DMS 273 (cell line): Measurements from ENCODE around the gene RNU5D-1.
A peak's percentile ranks its signal among the peaks of the same experiment; 100 is the strongest.

ENCODE experiments used
- DNase-seq: peaks from one replicate; lab custom pipeline; 2025; ENCODE audit not compliant: unreplicated experiment; lab: John Stamatoyannopoulos, UW

RNU5D-1 gene

DNA sequence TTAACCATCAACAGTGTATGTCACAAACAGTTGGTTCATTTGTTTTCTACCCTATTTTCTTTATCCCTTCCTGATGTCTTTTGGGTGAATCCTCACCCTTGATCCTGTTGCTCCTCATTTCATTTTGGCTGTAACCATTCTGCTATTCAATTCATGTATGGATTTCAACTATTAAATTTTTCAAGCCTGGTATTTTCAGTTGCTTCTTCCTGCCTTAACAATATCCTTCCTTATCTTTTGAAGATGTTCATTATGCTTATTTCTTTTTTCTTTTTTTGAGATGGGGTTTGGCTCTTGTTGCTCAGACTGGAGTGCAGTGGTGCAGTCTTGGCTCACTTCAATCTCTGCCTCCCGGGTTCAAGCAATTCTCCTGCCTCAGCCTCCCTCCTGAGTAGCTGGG is 2.8 kb upstream of the RNU5D-1 start:
- DNase-seq: no peak

DNA sequence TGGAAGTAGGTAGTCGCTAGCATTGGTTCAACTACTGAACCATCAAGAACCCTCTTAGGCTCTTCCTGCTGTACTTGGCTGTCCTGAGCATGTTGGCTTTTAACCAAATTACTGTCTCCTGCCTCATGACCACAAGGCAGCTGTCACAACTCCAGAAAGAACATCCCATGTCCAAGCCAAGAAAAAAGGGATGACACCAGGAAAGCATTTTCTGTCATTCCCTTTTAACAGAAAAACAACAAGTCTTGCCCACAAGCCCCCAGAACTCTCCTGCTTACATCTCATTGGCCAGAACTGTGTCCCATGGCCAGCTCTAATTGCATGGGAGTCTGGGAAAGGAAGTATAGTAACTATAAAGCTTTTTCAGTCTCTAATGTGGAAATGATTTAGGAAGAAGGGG is 2.4 kb upstream of the RNU5D-1 start:
- peak; percentile 48 for DNase-seq

DNA sequence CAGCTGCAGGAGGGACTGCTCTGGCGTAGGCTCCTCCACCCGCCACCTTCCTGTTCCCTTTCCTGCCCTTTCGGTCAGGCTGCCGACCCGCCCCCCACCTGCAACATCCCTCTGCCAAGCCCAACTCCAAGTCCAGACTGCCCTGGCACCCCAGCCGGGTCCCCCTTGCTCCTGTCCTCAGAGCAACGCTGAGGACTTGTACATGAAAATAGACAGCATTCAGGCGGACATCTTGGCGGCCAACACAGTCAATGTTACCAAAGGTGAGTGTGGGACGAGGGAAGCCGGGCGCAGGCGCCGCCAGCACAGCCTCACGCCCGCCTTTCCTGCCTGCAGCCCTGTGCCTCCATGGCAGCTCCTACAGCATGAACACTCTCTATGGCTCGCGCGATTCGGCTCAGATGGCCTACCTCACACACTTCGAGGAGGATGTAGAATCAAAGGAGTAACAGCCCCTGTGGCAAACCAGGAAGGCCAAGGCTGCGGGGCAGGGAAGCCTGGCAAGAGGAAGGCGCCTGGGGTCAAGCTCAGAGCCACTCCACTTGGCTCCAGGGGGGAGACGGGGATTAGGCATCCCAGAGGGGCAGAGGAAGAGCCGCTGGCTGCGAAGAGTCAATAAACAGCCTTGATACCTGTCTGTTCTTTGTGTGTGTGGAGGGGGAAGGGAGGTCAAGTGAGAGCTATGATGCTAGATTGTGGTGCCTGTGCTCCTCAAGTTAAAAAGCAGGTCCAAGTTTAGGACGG is 5.8 kb downstream of the RNU5D-1 start:
- no peak for DNase-seq

DNA sequence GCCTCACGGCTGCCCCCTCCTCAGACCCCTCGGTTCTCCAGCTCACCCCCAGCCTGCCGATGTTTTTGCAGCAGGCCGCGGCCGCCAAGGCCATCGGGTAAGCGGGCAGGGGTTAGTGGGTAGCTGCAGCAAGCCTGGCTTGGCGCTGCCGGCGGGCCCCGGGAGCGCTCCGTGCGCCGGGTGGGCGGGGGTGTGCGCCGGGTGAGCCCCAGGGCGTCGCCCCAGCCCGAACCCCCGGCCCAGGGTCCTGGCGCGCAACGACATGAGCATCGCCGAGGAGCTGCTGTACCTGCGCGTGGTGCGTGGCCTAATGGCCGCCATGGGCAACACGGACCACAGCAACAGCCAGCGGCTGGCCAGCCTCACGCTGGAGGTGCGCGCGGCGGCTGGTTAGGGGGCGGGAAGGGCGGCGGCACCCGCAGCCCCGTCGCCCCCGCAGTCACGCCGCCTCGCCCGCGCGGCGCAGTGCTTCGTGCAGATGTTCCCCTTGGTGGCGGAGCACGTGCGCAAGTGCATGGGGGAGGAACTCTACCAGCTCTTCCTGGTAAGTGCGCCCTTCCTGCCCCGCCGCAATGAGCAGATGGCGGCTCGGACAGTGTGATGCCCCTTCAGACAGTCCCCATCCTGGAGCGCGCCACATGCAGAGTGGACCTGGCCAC is 6.5 kb downstream of the RNU5D-1 start:
- DNase-seq: no peak

DNA sequence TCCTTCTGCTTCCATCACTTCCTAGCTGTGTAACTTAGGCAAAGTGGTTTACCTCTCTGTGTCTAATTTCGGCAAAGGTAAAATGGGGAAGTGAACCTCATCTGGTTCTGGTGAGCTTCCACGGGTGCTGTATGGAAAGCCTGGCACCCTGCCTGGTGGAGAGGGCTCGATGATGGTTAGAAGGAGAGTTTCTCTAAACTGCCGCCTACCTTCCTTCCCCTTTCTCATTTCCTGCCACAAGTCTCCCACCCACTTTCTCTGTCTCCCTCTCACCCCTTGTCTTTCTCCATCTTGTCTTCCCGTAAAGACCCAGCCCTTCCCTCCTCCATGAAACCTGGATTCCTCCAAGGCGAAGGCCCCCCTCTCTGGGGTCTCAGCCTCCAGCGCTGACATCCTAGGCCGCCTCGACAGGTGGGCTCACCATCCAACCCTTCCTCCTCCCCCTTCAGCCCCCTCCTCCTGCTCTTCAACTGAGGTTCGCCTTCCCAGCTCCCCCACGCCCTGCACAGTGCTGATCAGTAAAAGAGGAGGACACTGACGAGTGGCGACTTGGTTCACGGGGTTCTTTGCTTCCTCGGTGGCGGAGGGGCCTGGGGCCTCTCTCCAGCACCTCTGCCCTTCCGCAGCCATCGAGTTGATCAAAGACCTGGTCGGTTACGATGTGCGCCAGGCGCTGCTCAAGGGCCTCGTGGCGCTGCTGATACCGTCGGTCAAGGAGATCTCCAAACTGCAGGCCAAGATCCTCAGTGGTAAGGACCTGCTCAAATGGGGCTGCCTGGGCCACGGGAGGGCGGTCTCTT is 7.3 kb downstream of the RNU5D-1 start:
- no peak for DNase-seq

DNA sequence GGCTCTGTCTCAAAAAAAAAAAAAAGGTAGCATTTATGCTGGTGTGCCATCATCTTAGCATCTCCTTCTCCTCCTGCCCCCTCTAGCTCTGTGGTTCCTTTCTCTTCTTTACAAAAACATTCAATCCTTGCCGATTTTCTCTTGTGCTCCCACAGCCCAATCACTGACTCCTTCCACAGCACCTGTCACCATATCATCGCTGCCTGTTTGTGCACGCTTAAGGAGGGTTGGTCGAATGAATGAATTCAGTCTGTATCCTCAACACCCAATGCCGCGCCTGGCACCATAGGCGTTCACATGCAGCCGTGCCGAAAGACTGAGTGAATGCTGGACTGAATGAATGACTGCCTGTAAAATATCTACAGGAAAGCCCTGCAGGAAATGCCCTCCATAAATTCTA is 7.9 kb downstream of the RNU5D-1 start:
- no peak for DNase-seq

DNA sequence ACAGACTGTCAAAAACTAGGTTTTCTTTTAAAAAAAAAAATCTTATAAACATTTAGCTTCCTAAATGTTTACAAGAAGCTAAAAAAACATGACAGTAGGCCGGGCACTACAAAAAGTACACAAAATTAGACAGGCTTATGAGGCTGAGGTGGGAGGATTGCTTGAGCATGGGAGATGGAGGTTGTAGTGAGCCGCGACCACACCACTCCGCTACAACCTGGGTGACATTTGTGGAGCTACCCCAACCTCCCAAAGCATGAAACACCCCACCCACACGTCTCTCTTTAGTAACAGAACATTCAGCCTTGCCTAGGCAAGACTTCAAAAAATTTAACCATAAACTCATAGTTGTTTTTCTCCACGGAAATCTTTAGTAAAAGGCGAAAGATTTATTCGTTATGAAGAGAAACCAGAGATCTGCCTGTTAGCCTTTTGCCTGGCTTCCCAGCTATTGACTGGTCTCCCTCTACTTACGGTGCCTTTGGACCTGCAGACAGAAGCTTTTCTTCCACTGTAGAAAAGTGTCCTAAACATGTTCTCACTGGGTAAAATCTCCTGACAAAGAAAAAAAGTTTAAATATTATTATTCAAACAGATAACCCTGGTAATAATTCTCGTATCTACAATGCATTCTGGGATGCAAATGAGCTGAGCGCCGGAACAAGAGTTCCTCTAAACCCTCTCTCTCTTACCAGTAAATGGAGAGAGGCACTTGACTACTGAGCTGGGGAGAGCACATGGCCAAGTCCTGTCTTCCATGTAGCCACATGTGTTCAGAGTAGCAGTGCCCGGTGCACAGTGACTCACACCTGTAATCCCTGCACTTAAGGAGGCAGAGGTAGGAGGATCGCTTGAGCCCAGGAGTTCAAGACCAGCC is 9.2 kb downstream of the RNU5D-1 start:
- DNase-seq: peak; percentile 98

DNA sequence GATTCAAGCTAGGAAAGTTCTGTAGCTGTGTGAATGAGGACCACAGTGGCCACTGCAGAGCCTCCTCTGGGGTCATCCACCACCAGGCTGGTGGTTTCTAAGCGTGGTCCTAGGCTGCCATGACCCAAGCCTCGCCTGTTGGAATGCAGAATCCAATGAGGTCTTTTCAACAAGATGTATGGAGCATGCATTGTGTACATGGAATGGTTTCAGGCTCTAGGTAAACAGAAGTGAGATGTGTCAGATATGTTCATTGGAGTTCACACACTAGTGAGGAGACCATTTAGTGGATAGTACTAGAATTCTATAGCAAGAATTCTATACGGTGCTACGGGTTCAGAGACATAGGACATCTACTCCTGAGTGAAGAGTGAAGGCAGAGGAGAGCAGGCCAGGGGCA is 10.7 kb downstream of the RNU5D-1 start:
- peak; percentile 30 for DNase-seq

DNA sequence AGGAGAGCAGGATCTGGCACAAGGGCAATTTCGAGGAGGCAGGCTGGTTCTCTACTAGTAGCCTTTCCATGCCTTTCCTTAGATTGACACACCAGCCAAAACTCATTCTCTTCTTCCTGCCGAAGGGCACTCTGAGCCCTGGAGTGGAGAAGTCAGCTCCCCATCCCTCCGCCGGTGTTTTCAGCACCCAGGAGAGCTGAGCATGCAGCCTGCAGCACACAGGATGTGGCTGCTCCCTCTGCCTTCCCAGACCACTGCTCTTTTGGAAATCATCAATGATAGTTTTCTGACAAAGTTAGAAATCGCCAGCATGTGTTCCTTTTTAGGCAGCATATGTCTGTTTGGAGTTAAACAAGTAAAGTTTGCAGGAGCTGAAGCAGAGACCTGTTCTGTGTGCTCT is 11.7 kb downstream of the RNU5D-1 start:
- no peak for DNase-seq

DNA sequence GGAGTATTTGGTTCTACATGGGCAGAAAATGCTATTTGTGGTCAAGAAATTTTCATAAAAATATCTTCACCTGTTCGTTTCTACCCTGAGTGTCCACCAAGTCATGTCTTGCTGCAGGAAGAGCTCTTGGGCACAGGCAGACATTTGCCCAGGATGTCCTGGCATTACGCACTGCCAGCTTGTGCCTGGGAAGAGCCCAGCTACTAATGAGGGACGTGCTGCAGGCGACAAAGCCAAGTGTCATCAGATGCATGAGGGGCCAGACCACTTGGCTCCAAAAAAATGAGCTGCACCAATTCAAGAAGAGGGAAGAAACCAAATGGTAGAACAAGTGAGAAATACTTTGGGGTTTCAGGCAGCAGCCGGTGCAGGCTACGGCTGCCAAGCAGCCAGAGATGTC is 12.9 kb downstream of the RNU5D-1 start:
- DNase-seq: no peak

DNA sequence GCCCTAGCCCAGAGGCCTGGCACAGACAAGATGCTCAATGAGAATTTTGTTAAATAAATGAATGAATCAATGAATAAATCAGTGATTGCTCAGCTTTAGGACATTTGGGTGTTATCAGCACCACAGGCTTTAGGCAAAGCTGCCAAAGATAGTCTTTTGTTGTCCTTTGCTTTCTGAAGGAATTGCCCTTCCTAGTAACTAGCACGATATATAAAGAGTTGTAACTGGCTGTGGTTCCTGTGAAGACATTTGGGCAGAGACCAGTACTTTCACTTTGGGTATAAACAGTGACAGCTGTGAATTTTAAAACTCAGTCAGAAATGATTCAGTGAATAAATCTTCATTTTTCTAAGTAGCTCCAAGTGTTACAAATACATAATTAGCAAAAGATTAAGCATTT is 13.3 kb downstream of the RNU5D-1 start:
- DNase-seq: no peak

DNA sequence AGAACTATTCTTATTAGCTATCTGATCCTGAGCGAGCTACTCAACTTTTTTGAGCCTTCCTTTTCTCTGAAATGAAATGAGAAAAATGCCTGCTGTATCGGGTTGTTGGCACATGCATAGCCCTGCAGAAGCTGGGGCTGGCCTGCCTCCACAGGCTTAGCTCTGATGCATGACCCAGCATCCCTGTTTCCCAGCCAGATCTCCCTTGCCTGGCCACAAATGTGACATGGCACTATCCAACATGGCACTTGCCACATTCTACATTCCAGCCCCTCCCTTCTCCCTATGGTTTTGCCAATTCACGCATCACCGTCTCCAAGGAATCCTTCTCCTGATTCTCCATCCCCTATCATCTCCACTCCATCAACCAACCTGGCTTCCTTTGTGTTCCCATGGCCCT is 13.8 kb downstream of the RNU5D-1 start:
- DNase-seq: no peak

DNA sequence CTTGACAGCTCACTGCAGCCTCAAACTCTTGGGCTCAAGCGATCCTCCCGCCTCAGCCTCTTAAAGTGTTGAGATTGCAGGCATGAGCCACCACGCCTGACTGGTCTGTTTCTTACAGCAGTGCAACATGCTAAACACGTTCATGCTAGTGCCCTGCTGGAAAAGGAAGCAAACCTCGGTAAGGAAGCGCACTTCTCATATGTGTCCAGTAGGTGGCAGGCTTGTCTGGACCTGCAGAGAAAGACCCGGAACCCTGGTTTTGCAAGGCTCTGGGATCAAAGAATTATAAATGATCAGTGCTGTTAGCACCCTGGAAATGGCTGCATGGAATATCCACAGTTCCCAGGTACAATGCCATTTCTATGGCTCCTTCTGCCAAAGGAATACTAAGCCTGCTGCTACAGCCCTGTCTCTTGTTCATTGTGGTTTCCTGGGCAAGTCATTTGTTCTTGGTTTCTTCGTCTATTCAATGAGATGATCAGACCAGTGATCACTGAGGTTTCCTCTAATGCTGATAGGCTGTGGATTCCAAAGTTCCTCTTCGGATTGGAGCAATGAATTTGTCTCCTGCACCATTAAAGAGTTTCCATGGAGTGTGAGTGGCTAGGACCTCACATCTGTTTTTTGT is 15.9 kb downstream of the RNU5D-1 start:
- peak; percentile 87 for DNase-seq

DNA sequence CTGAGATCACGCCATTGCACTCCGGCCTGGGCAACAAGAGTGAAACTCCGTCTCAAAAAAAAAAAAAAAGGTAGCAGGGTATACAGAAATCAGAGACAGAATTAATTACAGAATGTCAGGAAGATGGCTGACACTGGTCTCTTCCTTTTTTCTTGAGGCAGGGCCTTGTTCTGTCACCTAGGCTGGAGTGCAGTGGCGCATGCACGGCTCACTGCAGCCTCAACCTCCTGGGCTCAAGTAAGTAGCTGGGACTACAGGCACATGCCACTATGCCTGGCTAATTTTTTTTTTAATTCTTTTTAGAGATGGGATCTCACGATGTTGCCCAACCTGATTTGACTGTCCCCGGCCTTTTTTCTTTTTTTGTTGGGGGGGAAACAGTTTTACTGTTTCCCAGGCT is 16.4 kb downstream of the RNU5D-1 start:
- no peak for DNase-seq

DNA sequence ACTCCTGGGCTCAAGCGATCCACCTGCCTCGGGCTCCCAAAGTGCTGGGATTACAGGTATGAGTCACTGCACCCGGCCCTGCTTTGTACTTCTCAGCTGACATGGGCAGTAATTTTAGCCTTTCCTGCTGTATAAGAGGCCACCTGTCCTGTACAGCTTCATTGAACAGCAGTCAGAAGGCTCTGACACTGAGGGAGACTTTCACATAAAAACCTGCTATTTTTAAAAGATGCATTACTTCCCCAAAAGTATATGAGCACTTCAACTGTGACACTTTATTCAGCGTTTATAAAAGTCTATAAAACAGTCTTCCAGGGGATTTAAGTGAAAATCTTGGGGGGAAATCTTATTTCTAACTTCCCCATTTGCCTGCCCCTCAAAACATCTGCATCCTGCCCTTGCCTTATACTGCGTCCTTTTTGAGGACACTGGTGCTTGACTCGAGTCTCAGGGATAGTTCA is 17.6 kb downstream of the RNU5D-1 start:
- peak; percentile 27 for DNase-seq

DNA sequence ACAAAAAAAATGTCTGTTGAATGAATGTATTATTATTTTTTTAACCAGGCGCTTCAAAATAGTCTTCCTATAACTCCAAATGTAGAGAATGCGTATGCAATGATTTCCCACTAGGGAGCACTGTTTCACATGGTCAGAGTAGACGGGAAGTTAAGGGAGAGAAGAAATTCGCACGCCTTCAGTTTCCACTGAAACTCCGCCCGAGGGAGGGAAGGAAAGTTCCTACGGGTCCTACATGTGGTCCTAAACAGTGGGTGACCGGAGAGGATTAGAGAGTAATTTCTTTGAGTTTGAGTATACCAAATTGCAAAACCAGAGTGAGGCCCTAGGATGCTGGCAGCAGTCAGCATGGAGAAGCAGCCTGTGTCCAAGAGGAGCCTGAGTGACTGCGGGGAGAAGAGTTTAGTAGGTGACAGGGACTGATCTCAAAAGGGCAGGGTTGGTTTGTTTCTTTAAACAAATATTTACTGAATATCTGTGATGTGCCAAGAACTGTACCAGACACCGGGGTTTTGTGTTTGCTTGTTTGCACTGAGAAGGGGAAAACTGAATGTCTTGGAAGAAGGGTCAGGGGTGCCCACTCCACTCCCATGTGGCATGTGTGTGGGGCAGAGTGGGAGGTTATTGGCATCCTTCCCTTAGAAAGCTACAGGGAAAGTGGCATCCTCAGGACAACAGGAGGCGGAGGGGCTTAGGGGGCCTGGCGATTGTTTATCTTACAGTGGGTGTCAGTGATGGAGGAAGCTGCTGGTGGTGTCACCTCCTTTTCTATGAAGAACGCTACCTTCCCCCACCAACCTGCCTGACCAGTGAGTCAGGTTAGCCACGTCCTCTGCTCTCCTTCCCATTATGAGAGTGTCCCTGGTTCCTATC is 22.8 kb downstream of the RNU5D-1 start:
- peak; percentile 34 for DNase-seq

DNA sequence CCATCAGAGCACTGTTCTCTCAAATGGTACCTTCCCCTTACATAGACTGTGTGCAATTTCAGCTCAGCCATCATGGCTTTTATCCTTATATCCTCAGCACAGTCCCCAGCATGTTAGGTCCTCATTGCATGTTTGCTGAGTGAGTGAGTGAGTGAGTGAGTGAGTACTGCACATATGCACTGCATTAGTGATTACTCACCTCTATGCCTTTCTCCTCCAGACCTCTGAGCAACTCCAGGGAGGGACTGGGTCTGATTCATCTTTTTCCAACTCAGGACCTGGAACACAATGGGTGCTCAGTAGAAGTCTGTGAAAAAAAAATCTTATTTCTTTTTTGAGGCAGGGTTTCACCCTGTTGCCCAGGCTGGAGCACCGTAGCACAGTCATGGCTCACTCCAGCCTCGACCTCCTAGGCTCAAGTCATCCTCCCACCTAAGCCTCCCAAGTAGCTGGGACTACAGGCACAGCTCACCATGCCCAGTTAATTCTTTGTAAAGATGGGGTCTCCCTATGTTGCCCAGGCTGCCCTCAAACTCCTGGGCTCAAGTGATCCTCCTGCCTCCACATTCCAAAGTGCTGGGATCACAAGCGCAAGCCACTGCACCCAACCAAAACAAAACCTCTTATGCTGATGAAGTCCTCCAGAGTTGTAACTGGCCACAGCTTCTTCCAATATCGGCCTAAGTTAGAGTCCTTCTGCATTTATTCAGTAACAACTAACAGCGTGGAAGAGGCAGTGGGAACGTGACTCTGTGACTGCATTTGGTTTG is 23.7 kb downstream of the RNU5D-1 start:
- no peak for DNase-seq

DNA sequence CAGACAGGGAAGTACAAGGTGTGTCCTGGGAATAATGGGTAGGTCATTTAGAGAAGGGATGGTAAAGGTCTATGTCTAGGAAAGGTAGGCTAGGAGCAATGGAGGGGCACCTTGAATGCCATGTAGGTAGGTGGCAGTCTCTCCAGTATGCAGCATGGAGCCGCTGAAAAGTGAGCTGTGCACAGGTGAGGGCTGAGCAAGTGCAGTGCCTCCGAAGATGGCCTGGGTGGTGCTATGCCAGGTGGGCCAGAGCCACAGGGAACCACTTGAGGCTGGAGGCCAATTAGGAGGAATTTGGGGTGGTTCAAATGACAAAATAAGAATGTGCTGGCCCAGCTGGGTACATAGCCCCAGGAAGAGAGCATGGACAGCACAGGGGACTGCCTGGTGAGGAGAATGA is 25.0 kb downstream of the RNU5D-1 start:
- no peak for DNase-seq

DNA sequence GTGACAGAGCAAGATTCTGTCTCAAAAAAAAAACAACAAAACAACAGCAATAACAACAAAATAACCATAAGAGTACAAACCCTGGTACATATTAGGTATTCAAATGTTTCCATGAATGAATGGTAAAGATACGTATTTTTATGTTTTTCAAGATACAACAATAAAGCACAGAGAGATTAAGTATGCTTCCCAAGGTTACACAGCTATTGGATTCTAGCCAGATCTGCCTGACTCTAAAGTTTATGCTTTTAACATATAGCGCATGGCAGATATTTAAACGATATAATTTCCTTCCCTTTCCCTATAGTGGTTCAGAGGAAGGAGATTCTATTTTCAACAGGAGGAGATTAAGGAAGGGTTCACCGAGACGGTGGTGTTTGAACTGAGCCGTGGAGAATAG is 25.5 kb downstream of the RNU5D-1 start:
- no peak for DNase-seq
